Lower leg skin (tissue), 3 donors: ENCODE measurements around the gene YBX3.

ENCODE experiments used
- POLR2A ChIP-seq, 2 donors: fragments of 450-650 bp; IDR thresholded peaks; one replicate each; pipeline ENCODE4 v1.6.1; 2016 to 2017; ENCODE audit warnings: antibody characterized with exemption in 2 of 2, mild to moderate bottlenecking in 1 of 2, moderate library complexity in 1 of 2
- TF ChIP-seq, protein P1 (sequence below), 3 donors: fragments of 450-650 bp; IDR thresholded peaks; one replicate each; pipeline ENCODE4 v1.5.1; 2016; ENCODE audit warnings: antibody characterized with exemption in 3 of 3, mild to moderate bottlenecking in 3 of 3, moderate library complexity in 2 of 3

- TF ChIP-seq, protein P1, sequence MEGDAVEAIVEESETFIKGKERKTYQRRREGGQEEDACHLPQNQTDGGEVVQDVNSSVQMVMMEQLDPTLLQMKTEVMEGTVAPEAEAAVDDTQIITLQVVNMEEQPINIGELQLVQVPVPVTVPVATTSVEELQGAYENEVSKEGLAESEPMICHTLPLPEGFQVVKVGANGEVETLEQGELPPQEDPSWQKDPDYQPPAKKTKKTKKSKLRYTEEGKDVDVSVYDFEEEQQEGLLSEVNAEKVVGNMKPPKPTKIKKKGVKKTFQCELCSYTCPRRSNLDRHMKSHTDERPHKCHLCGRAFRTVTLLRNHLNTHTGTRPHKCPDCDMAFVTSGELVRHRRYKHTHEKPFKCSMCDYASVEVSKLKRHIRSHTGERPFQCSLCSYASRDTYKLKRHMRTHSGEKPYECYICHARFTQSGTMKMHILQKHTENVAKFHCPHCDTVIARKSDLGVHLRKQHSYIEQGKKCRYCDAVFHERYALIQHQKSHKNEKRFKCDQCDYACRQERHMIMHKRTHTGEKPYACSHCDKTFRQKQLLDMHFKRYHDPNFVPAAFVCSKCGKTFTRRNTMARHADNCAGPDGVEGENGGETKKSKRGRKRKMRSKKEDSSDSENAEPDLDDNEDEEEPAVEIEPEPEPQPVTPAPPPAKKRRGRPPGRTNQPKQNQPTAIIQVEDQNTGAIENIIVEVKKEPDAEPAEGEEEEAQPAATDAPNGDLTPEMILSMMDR (IDR thresholded peaks at IDR 0.05) = no peak
- no peak for TF ChIP-seq POLR2A (IDR thresholded peaks at IDR 0.05)
Measured at GRCh38 chr12:10668526-10668925, 54.6 kb downstream of the YBX3 start.
